GM18868 (cell line): ENCODE measurements around the gene GRIN2C.

ENCODE experiments used
- ATAC-seq: cut with Tn5 transposase; IDR thresholded peaks from one replicate; pipeline ENCODE4 v1.9.1; 2021; ENCODE audit warnings: mild to moderate bottlenecking, moderate library complexity; ENCODE audit not compliant: unreplicated experiment

Gene GRIN2C

GRCh38 chr17:74850310-74850709 lies 9.4 kb downstream of the GRIN2C start:
- no peak for ATAC-seq

GRCh38 chr17:74848656-74849399 lies 10.9 kb downstream of the GRIN2C start:
- no peak for ATAC-seq

GRCh38 chr17:74846621-74847020 lies 13.1 kb downstream of the GRIN2C start:
- no peak for ATAC-seq

GRCh38 chr17:74843352-74843627 lies 16.4 kb downstream of the GRIN2C start:
- no peak for ATAC-seq

GRCh38 chr17:74842599-74843351 lies 16.9 kb downstream of the GRIN2C start:
- ATAC-seq = no peak

- ATAC-seq = no peak
Observed at GRCh38 chr17:74842146-74842598, 17.5 kb downstream of the GRIN2C start.

GRCh38 chr17:74840989-74841666 lies 18.6 kb downstream of the GRIN2C start:
- no peak for ATAC-seq

- no peak for ATAC-seq
Observed at GRCh38 chr17:74839990-74840852, 19.5 kb downstream of the GRIN2C start.

GRCh38 chr17:74838274-74838673 lies 21.4 kb downstream of the GRIN2C start:
- ATAC-seq = no peak

GRCh38 chr17:74836691-74837467 lies 22.8 kb downstream of the GRIN2C start:
- no peak for ATAC-seq

GRCh38 chr17:74836191-74836590 lies 23.5 kb downstream of the GRIN2C start:
- no peak for ATAC-seq

GRCh38 chr17:74833501-74834377 lies 25.9 kb downstream of the GRIN2C start:
- no peak for ATAC-seq

- ATAC-seq = no peak
Observed at GRCh38 chr17:74832421-74832820, 27.3 kb downstream of the GRIN2C start.

GRCh38 chr17:74831444-74832146 lies 28.1 kb downstream of the GRIN2C start:
- ATAC-seq = no peak

GRCh38 chr17:74830861-74831260 lies 28.8 kb downstream of the GRIN2C start:
- ATAC-seq = no peak

GRCh38 chr17:74827800-74828199 lies 31.9 kb downstream of the GRIN2C start:
- no peak for ATAC-seq

GRCh38 chr17:74825952-74826719 lies 33.5 kb downstream of the GRIN2C start:
- no peak for ATAC-seq
